CD4-positive, alpha-beta T cell treated with Interferon gamma for 1 hour (primary cell): ENCODE measurements around the gene MINDY4B.

ENCODE experiments used
- DNase-seq: peaks from one replicate; pipeline ENCODE4 v3.0.0-alpha.2; 2020

Gene MINDY4B

DNA sequence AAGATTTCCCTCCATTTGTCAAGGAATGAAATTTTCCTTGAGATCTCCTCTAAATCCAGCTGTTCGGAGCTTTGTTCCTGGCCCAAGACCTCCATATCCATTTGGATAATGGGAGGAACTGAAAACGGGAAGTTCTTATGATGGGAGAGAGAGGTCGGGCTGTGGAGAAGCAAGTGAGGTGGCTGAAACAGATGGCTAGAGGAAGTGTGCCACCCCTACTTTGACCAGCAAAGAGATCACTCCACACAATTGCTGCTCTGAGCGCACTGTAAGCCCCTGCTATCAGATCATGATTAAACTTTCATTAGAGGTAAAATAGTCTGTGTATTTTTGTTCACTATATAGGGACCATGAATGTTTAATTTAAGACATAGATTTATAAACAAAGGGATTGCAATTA lies at the start of gene MINDY4B:
MINDY4B (minus strand) TSS at position 101 of the 400 bp plus-strand sequence; CDS start at position 101, 0 bp downstream.
- no peak for DNase-seq

DNA sequence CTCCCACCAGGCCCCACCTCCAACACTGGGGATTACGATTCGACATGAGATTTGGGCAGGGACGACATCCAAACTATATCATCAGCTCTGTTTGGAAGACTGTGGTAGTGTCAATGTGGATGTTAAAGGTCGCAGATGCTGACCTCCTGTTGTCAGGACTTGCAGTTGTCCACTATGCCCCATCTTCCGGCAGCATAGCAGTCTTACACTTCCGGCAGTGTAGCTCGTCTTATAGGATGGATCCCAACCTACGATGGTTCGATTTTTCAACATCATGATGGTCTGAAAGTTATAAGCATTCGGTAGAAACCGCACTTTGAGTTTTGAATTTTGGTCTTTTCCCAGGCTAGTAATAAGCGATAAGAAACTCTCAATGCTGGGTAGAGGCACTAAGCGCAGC lies 46.7 kb upstream of the MINDY4B start:
- DNase-seq = no peak

DNA sequence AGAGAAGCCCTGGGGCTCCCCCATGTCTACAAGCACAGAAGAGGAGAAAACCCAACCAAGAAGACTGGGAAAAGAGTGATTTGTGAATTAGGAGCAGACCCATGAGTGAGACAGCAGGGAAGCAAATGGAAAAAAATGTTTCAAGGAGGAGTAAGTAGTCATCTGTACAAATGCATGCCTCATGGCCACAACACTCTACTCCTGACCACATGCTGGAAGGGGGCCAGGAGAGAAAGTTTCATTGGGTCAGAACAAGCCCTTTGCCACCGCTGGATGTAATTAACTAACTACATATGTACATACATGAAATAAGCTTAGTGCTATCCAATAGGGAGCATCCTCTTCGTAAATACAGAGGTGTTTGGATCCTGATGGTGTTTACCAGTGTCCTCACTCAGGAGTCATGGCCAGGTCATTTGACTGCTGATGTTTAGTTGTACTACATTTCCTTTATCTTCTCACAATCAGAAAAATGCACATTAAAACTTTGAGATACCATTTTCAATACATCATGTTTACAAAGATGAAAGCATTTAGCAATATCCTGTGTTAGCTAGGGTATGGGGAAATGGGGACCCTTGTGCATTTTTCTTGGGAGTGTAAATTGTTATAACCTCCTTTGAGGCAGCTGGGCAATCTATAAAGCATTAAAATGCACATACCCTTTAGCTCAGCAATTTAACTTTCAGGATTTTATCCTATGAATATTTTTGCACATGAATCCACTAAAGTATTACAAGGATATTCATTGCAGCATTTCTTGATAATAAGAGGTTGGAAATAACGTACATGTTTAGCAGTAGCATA lies 40.2 kb upstream of the MINDY4B start:
- DNase-seq = no peak

DNA sequence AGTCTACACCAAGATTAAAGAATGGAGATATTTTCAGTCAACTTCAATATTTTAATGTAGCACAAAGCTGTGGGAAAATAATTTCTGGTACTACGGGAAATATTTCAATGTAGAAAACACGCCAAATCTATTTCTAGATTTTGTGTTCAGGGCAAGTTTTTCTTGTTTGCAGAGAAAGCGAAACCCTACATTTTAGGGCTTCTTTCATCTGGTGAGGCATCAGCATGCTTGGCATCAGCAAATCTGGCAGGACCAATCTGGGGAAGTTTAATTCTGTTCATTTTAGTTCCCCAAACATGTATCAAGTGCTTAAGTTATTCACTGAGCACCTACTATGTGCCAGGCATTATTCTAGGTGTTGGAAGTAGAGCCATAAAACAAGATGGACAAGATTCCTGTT lies 37.0 kb upstream of the MINDY4B start:
- no peak for DNase-seq

DNA sequence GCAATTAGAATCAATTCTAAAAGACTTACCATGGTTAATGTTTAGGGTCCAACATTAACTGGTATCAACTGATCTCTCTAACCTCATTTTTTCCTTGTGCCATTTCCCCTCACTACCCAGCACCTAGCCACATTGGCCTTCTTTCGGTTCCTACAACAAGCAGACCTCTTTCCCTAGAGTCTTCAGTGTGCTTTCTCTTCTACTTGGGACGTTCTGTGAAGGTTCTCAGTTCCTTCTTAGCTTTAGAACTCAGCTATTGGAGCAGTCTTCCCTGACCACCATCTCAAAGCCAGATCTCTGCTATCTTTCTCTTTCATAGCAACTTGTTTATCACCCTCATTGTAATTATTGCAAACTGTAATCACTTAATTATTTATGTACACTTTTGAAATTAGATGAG lies 31.5 kb upstream of the MINDY4B start:
- DNase-seq = no peak

DNA sequence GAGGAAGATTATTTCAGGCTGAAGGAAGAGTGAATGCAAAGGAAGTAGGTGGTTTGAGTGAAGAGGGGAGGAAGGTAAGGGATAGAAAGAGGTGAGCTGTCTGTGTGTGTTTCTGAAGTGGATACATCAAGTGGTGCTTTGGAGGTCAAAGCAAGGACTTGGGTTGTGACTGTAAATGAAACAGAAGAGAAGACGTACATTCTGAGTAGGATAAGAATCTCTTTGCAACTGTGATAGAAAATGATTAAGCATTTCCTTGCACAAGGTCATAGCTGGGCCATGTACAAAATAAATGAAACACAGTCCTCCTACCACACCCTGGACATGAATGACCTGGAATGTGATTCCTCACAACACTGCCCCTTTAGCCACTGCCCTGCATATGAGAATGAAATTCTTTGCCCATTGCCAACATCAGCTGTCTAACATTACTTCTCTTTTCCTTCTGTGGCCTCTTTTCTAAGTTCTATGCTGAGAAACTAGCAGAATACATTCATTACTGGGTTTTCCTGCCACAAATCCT lies 28.3 kb upstream of the MINDY4B start:
- no peak for DNase-seq

DNA sequence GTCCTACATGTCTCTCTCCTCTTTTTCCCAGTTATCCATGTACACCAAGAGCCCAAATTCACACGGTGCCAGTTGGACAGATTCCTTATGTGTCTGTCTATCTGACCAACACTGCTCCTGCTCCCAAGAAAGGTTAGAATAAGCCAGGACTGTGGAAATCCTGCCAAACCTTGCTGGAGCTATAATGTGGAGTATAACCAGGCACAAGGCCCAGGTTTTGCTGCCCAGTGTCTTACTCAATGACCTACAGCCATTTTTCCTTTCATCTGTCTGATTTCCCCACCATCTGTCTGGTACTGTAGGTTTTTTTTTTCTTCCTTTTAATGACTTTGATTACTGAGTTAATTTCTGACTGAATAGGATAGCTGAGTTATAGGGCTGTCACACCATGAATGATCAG lies 26.5 kb upstream of the MINDY4B start:
- DNase-seq = no peak

DNA sequence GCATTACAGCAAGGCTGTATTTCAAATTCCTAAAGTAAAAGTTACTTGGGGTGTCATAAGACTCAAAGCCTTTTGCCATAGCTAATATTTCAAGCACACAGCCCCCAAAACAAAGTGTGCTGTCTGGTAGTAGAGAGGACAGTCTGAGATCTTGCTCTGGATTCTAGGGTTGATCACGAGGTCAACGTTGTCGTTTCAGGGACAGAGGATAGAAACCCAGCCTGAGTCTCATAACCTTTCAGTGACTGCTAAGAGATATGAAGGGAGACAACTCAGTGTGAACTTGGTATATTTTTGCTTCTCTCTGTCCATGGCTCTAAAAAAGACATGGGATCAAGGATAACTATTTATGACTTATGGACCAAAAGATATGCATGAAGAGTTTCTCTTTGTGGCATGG lies 25.6 kb upstream of the MINDY4B start:
- no peak for DNase-seq

DNA sequence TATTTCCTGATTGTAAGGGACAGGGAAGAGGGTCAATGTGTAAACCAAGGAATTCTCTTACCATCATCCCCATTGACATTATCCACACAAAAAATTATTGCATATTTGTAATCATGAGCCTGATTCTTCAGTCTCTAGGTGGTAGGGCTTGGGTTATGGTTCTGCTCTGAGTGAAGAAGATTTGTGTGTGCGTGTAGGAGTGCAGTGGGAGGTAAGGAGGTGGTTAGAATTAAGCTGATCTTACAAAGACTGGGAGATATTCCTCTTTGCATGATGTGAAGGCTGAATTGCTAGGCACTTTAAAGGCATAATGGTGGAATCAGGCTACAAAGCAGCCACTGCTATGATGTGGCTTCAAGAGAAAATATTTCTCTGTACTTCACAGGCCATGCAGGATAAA lies 23.0 kb upstream of the MINDY4B start:
- DNase-seq = no peak

DNA sequence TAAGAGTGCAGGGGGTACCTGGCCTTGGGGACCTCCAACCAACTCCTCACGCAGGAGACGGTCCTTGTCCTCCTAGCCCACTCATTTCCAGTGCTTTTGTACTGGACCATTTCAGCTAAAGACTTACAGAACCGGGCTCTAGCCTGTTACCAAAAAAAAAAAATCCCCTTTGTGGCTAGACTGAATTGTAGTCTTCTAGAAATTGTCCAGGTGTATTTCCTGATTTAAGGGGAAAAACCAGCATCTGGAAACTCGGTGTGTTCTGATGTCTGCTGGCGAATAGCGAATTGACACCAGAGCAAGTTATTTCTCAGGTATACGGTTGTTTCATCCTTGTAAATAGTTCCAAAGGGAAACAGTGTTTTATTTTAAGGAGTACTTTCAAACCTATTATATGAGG lies 21.1 kb upstream of the MINDY4B start:
- DNase-seq = no peak

DNA sequence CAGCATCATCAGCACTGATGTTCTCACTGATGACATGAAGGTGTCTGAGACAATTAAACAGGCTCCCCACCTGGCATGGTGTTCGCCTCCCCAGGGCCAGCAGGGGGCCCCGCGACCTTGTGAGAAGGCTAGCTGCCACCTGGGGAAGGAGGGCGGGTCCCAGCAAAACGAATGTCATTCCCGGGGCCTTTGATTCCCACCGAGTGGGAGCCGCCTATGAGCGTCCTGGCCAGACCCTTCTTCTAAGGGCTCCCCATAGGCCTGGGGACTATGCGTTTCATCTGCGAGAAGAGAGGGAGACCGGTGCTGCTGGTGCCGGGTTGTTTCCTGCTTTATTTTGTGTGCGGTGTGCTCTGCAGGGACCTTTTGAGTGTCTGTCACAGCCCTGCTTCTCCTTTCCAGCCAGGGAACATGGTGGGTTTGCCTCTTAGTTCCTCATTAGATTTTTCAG lies 20.5 kb upstream of the MINDY4B start:
- DNase-seq = peak; percentile 30

DNA sequence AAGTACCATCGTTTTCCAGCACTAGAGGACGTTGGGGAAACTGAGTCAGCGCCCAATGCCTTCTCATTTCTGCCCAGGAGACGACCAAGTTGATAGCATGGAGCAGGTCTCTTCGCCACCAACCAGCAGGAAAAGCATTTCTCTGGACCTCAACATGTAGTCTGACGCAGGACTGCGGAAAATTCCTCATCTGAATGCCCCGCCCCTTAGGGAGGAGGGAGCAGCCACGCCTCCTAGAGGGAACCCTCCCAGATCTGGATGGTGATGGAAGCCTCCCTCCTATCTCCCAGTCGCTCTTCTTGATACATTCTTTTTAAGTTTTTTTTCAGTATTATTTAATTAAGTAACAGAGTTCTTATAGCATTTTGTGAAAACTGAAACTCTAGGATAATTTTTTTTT lies 17.4 kb upstream of the MINDY4B start:
- DNase-seq = no peak

DNA sequence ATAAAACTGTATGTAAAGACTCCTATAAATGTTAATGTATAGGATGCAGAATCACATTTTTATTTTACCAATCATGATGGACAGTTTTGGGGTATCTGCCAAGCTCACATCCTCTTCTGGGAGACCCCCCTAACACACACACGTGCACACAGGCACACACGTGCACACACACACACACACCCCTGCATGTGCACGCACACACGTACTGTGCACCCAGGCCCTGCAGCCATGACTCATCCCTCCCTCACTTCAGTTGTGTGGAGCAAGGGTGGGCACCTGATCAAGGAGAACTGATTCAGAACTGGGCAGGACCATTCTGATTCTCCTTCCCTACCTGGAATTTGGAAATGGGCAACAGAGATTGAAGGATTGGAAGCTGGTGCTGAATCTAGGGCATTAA lies 16.0 kb upstream of the MINDY4B start:
- no peak for DNase-seq

DNA sequence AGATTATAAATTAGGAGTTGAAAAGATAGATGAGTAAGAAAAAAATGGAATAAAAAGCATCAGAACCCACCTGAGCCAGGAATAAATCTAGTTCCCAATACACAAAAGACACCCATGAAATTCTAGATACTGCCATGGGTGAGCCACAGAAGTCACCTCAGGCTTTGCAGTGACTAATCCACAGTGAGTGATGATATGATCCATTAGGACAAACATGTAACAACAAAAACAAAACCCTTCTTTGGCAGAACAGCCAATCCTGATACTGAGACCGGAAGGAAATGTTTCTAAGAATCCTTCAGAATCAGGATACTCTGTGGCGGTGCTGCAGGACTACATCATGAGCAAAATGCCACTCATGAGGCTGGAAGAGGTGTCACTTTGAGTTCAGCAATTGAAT lies 15.0 kb upstream of the MINDY4B start:
- DNase-seq = no peak

DNA sequence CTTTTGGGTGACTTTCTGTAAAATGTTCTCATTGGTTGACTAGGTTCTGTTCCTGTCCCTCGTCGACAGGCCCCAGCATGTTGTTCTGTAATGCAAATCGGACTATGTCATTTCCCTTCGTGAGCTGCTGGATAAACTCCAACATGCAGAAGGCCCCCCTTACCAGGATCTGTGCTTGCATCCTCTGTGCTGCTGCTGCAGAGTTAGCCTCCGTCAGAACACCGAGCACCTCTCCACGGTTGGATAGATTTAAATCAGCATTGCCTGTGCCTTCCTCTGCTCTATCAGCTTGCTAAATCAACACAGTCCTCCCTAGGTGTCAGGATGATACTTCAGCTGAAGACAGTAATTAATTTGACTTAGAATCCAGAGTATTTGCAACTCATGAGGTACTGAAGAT lies 12.7 kb upstream of the MINDY4B start:
- DNase-seq = no peak

DNA sequence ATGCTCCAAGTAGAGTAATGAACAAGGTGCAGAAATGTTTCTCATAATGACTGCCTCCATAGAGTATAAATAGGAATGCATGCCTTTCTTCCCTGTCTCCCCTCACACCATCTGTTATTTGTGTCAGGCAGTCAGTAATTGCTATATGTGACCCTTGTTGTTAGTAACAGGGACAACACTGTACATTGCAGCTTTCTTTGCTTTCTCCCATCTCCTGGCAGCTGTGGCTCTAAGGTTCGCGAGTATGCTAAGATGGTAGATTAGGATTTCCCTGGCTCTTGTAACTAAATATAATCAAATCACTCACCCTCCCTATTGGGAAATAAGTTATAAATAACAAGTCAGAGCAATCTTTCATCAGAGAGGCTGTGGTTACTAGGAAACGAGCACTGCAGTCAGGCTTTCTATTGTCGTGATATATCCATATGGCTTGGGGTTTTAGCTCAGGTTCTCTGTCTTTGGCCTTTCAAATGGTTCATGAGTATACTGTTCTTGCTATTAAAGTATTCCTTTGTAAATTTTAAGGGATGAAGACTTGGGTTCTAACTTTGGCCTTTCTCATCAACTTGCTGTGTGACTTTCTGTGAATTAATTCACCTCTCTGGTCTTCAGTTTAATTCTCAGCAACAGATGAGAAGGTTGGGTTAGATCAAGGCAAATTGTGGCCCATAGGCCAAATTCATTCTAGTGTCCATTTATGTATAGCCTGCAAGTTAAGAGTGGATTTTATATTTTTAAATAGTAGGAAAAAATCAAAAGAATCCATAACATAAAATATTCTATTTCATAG lies 8.1 kb upstream of the MINDY4B start:
- DNase-seq = no peak

DNA sequence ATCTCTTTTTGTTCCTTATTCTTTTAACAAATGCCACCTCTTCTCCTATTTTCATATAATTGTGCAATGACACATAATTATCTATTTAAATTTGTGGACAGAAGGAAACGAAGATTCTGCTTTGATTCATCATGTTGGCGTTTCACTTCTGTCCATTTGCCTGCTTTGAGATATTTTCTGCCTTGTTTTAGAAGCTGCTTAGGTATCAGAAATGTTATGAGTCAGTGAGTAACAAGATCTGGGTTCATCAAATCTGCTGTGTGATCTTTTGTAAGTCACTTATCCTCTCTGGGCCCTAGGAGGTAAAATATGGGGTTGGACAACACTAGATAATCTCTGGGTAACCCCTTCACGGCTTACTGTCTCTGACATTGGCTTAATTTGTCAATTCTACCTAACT lies 7.3 kb upstream of the MINDY4B start:
- DNase-seq = no peak

DNA sequence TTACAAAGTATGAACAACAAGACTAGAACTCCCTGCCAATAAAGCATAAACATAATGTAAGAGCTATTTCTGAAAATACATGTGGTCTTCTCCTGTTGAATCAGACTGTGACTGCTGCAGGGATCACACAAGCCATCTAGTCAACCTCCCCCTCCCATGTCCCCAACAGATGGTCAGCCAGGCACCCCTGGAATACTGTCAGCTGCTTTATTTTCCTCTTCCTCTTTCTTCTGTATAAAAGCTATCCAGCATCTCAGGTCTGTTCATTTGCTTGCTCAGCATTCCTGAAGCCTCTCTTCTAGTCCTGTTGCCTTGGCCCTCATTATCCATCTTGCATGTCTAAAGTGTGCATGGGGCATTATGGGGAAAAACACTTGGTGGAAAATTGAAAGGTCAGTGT lies 6.5 kb upstream of the MINDY4B start:
- no peak for DNase-seq

DNA sequence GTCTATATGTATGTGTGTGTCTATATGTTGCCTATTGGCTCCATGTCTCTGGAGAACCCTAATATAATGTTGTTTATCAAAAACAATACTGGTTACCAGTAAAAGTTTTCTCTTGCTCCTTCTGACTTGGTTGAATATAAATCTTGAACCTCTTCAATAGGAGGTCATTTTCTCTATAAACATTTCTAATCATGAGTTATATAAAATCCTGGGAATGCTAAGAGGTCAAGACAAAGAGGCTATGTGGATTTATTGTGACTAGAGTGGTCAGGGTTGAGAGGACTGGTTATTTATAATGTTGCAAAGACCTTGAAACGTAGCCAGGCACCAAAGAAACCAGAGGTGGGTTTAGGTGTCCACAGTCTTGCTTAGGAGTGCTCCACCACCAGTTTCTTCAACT lies 1.2 kb upstream of the MINDY4B start:
- no peak for DNase-seq

DNA sequence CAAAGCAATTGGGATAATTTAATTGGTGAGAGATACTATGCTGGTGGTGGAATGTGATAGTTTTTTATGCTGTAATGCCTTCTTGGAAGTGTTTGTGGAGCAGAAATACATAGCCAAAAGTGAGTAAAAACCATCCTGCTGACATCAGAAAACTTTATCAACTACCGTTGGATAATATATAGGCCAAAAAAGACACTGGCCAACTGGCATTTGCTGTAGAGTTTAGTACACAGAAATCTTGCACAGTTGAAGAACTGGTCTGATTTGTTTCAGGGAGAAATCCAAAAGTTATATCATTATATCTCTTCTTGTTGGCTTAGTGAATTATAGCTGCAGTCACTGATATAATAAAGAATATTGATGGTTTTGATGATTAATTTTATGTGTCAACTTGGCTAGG lies 507 bp upstream of the MINDY4B start:
- no peak for DNase-seq

DNA sequence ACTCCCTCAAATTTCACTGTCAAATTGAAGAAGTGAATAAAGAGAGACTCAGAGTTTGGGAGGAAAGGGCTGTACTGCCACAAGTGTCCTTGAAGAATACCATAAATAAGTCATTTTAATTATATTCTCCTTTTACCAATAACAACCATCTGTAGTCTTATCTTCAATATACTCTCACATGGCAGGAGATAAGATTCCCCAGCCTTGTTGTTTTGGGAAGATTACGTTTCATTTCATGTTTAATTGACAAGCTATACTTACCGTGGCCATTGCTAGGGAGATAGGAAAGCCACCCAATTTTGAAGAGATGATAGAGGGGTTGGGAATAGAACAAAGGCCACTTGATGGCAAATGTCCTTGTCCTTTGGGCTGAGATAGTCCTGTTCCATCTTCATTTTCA lies 2.3 kb downstream of the MINDY4B start:
- no peak for DNase-seq

DNA sequence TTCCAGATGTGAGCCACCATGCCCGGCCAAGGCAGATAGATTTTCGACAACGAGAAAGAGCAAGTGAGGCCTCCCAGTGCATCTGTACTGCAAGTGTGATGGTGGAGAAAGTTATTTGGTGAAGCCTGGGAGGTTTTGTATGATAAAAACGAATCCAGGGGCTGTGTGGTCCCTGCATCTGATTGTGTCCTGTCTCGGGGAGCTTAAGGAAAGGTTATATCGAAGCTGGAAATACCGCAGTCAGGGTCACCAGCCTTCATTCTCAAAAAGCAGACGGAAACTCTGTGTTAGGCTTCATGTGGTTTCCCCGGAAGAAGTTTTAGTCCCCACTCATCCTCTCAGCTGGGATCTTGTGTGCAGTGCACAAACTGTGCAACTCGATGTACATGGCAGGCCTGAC lies 3.4 kb downstream of the MINDY4B start:
- no peak for DNase-seq

DNA sequence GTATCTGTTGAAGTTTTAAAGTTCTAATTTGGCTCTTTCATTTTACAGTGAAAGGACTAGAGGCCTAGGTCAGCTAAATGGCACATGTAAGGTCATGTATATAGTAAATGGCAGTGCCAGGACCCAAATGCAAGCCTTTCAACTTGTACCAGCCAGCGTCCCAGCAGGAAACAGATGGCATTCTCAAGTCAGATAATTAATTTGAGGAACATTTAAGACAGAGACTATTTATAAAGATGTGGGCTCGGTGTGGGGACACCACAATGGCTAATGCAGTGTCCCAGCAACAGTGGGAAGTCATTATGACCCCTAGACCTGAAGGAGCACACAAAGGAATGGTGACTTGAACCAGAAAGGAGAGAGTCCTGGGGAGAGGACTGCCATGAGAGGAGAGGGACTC lies 6.1 kb downstream of the MINDY4B start:
- DNase-seq = no peak

DNA sequence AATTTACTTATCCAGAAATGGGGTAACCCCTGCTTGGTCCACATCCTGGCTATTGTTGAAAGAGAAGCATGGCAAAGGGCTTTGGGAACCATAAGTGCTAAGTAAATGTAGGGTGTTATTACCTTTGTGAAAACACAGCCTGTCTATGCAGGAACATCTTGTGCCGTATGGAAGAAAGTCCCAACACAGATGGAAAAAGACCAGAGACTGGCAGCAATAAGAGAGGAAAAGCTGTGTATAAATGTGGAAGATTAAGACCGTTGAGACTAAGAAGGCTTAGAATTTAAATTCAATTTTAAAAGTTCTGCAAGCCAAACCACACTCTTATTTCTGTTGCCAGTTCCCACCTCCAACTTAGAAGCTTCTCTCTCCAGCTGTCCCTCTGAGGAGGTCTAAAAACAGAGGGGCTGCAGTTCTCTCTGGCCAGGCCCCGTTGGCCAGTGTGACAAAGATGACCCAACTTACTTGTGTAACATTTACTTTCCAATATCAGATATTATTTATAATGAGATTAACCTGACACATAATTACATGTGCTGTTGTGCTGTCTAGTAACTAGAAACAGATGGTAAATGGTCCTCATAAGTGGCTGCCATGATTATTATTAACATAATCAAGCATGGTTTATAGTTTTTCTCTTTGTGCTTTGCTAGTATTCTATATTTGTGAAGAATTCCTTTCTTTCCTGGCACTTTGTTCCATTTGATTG lies 7.0 kb downstream of the MINDY4B start:
- DNase-seq = no peak
